Measurements from ENCODE around the gene C11orf86. TPM values are rescaled to one million over a fixed set of nuclear protein-coding genes. Genes with fewer than 3 reads are reported as not detected.
"Not testable (repeated sequence)": the region's sequence is repeated elsewhere in the genome, so short reads cannot be mapped to it uniquely, and the experiment has no call there.

The C11orf86 gene, protein sequence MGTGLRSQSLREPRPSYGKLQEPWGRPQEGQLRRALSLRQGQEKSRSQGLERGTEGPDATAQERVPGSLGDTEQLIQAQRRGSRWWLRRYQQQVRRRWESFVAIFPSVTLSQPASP
- not detected for total RNA-seq (ENCODE audit: insufficient read depth, low replicate concordance)

DNA sequence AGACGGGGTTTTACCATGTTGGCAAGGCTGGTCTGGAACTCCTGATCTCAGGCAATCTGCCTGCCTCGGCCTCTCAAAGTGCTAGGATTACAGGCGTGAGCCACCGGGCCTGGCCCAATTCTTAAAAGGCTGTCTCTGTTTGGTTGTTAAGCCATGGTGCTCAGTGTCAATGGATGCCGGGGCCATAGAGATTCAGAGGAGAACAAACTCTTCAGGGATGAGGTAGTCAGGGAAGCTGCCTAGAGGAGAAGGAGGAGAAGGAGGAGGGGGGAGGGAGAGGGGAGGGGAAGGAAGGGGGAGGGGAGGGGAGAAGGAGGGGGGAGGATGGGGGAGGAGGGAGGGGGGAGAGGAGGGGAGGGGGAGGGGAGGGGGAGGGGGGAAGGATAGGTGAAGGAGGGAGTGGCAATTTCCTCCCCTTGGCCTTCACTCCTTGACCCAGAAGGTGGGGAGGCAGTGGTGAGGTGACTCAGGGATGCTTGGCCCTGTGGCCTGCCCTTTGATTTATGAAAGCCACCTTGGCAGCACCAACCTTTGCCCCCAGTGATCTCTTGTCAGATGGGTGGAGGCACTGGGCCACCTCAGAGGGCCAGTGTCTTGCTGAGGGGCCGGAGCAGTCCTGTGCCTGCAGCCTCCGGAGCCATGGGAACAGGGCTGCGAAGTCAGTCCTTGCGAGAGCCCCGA lies at the start of gene C11orf86:
Gene C11orf86 (plus strand): TSS at position 581 of the 681 bp plus-strand sequence. CDS start 59 bp downstream, at position 640.
- no peak for DNase-seq (ENCODE audit: low spot score)

DNA sequence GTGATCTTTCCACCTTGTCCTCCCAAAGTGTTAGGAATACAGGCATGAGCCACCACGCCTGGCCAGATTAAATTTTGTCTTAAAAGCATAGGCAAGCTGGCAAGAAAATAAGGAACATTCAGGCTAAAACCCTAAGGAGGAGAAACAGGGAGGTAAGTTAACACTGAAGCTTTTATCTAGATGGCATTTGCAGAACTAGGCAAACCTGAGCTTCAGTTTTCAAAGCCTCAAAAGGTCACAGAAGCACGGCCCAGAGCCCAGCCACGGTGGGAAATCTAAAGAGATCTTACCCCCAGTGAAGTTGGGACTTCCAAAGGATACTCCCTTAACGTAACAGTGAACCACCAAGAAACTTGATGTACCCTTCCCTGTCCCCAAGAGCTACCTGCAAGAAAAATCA lies 45.4 kb upstream of the C11orf86 start:
- DNase-seq (ENCODE audit: low spot score): no peak

DNA sequence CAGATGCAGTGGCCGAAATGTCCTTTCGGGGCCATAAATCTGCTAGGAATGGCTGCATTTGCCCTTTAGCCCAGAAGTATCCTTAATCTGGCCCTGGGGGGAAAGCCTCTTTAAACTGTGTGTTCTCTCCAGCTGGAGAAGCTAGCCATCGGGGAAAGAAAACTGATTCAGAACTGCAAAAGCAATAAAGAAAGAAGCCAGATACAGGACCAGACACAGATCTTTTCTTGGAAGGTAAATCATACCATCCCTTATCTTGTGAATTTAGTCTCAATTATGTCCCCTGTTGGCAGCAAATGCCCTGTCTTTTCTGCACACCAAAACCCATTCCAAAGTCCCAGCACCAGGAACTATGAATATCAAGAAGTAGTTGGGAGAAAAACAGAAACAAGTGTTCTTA lies 42.6 kb upstream of the C11orf86 start:
- peak; percentile 6 for DNase-seq (ENCODE audit: low spot score)

DNA sequence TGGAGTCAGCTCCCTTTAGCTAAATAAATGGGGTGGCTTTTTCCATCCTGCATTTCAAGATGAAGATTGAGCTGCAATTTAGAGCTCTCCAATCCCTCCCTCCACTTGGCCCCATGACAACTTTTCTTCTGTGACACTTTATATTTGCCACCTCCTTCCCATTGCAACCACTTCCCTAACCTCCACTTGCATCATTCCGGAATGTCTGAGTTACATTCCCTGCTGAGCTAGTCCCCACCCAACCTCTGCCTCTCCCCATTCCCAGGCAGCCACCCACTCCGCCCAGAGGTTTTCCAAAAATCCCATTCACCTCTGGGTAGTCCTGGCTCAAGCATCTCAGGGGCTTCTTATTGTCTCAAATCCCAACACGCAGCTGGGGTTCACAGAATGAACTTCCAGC lies 41.6 kb upstream of the C11orf86 start:
- no peak for DNase-seq (ENCODE audit: low spot score)

DNA sequence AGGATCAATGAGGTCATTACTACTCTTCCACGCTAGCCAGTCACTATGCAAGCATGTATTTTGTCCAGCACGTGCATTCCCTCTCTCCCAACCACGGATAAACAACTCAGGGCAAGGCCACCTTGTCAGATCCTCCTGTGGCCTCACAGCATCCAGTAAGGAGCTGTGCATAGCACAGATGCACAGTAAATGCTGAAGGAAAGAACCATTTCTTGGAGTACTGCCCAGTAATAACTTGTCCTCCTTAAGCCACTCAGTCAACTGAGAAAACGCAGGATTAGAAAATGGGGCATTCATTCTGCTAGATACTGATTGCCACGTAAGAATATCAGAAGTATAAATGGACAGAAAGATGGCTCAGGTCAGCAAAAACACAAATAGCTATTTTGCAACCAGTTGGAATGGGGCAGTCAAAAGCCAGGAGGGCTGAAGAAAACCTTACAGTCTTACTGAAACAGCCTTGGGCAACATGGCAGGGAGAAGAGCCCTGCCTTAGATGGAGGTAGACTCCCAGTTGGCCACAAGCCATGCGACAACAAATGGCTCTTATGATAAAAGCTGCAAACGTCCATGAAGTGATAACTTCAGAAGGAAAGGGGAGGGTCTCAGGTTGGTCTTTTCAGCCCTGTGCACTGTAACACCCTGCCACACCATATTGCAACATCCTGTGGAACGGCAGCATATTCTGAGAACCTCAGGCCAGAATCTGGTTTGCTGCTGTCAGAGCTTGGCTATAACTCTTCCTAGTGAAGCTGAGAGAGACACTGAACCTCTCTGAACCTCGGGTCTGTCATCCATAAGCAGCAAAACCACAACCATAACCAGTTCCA lies 39.9 kb upstream of the C11orf86 start:
- peak; percentile 79 for DNase-seq (ENCODE audit: low spot score)

DNA sequence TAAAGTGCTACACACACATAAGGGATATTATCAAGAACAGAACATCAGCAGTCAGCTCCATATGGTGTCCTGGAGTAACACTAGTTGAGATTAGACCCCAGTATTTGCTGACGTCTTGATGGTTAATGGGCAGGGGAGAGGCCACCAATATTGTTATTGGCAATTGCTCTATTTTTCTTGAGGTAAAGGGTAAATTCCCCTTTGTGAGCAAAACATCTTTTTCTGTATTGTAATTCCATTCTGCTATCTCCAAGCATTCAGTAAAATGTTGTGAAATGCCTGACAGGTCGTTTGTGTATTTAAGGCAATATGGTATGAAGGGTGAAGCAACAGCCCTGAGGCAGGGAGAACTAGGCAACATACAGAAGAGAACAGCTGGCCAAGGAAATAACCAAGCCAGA lies 38.8 kb upstream of the C11orf86 start:
- no peak for DNase-seq (ENCODE audit: low spot score)

DNA sequence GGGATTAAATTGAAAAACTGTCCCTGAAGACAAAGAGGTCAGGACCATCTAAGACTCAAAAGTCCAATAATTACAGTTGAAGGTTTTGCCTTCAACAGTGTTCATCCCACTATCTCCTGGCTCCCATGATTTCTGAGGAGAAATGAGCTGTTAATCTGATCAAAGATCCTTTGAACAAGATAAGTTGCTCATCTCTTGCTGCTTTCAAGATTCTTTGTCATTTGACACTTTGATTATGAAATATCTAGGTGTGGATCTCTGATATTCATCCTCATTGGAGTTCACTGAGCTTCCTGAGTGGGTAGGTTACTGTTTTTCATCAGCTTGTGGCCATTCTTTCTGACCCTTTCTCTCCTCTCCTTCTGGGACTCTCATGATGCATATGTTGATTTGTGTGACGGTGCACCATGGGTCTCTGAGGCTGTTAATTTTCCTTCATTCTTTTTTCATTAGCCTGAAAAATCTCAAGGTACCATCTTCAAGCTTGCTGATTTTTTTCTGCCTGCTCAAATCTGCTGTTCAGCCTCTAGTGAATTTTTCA lies 37.8 kb upstream of the C11orf86 start:
- DNase-seq (ENCODE audit: low spot score): no peak

DNA sequence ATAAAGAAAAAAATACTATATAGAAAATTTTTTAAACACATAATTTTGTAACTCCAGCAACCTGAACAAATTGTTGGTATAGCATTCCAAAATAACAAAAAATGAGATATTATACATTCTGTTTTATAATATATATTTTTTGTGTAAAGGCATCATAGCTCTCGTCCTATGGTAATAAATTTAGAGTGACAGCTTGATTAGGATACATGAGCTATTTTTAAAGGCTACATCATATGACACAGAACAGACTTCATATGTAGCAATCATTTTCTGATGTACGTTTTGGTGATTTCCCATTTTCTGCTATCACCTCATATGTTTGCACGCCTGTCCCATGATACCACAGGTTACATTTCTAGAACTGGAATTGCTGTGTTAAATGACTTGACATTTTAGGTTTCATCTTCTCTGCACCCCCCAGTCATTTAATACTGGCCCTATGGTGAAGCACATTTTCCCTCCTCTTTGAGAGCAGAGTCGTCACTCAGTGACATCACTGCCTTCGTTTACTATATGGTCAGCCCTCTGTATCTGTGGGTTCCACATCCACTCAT lies 36.4 kb upstream of the C11orf86 start:
- no peak for DNase-seq (ENCODE audit: low spot score)

DNA sequence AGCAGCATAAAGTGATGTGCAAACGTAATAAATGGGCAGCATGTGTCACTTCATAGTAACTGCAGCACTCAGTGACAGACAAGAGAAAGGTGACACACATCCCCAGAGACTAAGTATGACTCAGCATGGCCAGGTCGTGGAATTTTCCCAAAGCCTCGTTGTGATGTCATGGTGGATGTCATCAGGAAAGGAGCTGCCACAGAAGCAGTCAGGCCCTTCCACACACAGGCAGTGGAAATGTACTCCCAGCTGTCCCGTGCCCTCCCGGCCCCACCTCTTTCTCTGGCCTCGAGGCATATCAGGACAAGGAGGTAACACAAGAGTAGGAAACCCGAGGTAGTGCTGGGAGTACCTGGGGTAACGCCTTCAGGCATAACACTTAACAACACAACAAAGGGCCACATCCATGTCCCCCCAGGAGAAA lies 25.0 kb upstream of the C11orf86 start:
- no peak for DNase-seq (ENCODE audit: low spot score)

DNA sequence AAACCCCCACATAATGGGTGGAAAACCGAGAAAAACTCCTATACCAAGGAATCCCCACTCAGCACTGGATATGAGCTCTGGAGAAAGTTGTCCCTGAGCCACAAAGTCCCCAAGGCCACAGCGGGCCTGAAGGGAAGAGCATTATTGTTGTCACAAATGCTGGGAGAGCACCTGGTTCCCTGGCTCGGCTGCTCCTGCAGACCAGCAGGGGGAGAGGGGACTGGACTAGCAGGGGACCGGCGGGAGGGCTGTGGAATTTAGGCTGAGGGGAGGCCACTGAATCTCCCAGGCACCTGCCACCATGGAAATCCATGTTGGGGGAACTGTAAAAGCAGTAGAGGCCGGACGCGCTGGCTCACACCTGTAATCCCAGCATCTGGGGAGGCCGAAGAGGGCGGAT lies 24.0 kb upstream of the C11orf86 start:
- no peak for DNase-seq (ENCODE audit: low spot score)

DNA sequence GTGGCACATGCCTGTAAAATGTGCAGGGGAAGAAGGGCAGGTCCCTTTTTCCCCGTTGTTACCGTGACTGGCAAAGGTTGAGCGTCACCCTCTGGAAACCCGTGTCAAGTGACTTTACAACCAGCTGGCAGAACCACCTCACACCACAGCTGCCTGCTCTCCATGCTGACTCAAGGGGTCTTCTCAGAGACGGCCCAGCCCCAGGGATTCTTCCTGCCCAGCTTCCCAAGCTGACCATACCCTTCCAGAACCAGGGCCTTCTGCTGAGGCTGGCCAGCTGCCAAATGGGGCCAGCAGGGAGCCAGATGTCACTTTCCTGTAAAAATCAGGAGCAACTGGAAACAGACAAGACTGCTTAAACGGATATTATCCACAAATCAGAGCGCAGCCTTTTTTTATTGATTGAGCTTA lies 23.2 kb upstream of the C11orf86 start:
- peak; percentile 82 for DNase-seq (ENCODE audit: low spot score)

DNA sequence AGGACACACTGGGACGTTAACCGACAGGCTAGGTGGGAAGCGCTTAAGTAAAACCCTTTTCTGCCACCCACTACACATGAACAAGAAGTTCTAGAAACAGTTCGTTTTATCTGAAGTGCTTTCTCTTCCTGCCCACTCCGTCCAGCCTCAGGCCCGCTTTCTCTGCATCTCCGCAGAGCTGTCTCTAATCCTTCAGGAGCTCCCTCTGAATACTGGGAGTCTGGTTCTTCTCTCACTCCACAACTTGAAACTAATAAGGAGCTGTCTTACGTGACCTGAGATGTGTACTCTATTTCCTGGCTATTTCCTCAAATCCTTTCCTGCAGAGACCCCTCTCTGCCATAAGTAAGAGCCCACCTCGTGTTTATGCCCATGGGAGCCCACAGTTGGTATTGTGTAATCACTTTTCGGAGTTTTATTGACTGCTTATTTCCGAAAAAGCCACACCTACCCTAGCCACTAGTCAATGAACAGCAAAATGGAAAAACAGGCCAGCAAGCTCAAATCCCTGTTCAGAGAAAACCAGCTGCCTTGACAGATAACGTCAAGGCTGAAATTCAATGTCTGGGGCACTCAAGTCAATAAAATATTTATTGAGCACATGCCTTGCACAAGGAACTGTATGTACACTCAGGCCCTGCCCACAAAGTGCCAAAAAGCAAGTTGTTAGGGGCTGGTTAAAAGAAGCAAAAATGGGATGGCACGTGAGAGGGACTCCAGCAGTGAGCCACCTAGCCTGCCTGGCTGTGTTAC lies 21.8 kb upstream of the C11orf86 start:
- DNase-seq (ENCODE audit: low spot score): peak; percentile 92

DNA sequence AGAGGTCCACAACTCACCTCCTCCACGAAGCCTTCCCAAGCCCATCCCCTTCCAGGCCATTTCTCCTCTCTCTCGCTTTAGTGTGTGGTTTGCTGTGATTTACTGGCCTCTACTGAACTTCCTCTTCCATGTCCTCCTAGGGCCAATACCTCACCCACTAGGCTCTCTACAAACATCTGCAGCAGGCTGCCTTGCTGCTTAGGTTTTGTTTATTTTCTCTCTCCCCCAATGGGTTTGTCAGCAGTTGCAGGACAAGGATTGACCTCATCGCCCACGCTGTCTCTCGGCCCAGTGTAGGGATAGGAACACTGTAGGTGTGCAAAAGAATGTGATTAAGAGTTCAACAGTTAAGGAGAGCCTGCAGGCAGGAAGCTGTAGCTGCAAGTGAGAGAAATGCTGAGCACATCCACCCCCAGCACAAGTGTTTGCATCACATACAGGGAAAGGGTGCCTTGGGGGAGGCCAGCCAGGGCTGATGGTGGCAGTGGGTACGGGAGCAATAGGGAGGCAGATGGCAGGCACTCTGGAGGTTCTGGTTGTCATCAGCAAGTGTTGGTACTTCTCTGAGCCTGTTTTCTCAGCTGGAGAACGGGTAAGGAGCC lies 18.3 kb upstream of the C11orf86 start:
- DNase-seq (ENCODE audit: low spot score): peak; percentile 23

DNA sequence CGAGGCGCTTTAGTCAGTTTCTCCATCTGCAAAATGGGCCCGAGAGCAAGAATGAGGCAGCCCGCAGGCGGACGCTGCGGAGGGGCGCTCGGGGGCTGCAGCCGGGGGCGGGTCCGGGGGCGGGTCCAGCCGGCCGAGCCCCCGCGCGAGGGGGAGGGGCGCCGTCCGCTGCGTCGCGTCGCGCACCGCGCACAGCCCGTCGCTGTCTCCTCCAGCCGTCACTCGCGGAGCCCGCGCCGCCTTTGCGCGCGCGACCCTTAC lies 17.2 kb upstream of the C11orf86 start:
- no peak for DNase-seq (ENCODE audit: low spot score)

DNA sequence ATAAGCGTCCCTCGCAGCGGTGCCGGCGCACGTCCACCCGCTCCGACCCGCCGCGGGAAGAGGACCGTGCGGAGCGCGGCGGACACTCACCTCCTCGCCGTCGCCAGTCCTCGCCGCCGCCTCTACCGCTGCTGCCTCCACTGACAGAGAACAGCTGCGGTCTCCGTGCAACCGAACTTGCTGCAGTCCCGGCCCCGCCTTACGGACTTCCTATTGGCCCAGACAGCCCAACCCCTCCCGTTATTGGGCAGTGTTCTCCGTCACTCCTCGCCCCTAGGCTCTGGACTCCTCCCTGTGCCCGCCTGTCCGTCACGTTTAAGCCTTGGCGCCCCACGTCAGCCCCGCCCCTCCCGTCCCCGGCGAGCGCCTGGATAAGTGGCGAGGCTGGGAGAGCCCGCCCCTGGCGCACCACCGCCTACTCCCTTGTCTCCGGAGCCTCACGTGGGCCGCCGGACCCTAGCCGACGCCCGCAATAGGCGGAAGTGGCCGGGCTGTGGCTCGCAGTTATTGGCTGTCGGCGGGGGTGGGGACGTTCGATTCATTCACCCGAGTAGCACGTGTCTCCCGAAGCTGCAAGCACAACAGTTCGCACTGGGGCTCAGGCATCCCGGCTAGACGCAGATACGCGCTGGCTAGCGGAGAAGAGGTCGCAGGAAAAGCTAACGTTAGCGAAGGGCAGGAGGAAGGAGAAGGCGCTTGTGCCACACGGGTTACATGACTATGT lies 16.7 kb upstream of the C11orf86 start, which contains the start of gene PC:
Gene PC (minus strand): TSS at position 152 of the 724 bp plus-strand sequence. CDS start 86,224 bp downstream, outside the sequence.
- peak; percentile 100 for DNase-seq (ENCODE audit: low spot score)

DNA sequence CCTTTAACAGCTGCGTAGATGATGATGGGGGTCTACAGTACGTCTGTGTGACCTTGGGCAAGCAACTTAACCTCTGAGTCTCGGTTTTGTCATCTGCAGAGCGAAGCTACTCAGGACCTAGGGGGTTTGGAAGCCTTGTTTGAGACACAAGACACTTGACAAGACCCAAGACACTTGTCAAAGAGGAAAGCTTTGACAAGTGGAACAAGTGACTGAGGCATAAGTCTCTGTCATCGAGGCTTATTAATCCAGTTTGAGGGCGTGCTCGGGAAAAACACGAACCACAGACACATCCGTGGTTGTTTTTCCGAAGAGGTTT lies 16.2 kb upstream of the C11orf86 start:
- no peak for DNase-seq (ENCODE audit: low spot score)

DNA sequence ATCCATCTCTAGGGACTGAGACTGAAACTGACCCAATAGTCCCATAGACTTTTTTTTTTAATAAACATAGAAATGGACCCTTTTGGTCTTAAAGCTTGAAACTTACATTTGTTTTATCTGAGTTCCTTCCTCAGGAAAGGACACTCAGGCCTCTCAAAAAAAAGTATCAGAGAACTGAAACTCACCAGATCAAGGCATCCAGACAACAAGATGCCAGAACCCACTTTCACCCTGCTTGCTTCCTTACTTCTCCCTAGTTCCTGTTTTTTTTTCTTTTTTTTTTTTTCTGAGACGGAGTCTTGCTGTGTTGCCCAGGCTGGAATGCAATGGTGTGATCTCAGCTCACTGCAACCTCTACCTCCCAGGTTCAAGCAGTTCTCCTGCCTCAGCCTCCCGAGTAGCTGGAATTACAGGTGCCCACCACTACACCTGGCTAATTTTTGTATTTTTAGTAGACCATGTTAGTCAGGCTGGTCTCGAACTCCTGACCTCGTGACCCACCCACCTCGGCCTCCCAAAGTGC lies 13.4 kb upstream of the C11orf86 start:
- DNase-seq (ENCODE audit: low spot score): not testable (repeated sequence)

DNA sequence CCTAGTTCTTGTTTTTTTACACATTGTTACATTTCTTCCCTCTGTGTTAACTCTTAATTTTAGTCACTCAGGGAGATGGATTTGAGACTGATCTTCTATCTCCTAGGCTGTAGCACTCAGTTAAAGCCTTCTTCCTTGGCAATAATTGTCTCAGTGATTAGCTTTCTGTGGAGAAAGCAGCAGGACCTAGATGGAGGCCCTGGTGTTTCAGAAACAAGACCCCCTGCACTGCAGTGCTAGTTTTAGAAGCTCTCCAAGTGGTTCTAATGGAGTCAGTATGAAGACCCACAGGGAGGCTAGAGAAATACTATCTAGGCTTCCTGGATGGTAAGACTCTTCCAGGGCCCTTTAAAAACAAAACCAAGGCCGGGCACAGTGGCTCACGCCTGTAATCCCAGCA lies 12.9 kb upstream of the C11orf86 start:
- DNase-seq (ENCODE audit: low spot score): no peak

DNA sequence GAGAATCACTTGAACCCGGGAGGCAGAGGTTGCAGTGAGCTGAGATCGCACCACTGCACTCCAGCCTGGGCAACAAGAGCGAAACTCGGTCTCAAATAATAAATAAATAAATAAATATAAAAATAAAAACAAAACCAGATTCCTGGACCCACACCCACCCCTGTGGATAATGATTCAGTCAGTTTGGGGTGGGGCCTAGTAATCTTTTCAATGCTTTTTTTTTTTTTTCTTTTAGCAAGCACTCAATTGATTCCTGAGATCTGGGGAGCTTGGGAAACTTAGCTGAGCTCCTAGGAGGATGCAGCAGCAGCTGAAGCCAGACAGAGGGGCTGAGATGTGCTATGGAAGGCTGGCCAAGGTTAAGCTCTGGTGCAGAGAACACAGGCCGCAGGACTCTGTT lies 12.3 kb upstream of the C11orf86 start:
- DNase-seq (ENCODE audit: low spot score): no peak

DNA sequence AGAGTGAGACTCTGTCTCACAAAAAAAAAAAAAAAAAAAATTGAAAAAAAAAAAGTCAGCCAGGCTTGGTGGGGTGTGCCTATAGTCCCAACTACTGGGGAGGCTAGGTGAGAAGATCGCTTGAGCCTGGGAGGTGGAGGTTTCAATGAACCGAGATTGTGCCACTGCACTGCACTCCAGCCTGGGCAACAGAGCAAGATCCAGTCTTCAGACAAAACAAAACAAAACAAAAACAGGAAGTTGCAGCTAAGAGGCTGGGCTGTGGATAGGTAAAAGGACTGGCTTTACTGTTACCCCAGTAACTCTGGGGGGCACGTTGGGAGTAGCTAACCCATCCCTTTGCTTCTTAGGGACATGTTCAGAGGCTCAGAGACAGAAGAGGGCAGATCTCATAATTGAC lies 10.6 kb upstream of the C11orf86 start:
- no peak for DNase-seq (ENCODE audit: low spot score)

Data from umbilical cord (tissue), 2 donors.